GM12878 (cell line): ENCODE measurements around the gene CPB2. TPM values are rescaled to one million over a fixed set of nuclear protein-coding genes. Genes with fewer than 3 reads are reported as not detected.

ENCODE experiments used
- BACH1 ChIP-seq: fragments of 450-650 bp; IDR thresholded peaks from 2 replicates; pipeline ENCODE4 v1.6.1; 2017; ENCODE audit warnings: mild to moderate bottlenecking, borderline replicate concordance
- BCLAF1 ChIP-seq: fragments of 450-650 bp; IDR thresholded peaks from 2 replicates; pipeline ENCODE4 v1.6.1; 2017; ENCODE audit warnings: antibody characterized with exemption, mild to moderate bottlenecking, moderate library complexity
- CBX3 ChIP-seq: fragments of 200-600 bp; sonication (generic); IDR thresholded peaks from 2 replicates; pipeline ENCODE4 v1.6.1; 2016; ENCODE audit warnings: low read depth, borderline replicate concordance
- CUX1 ChIP-seq: IDR thresholded peaks from 2 replicates; pipeline ENCODE4 v1.6.1; 2012; ENCODE audit warnings: improper control_type of control experiment, low read depth, low read length; ENCODE audit not compliant: insufficient replicate concordance
- E2F4 ChIP-seq: IDR thresholded peaks from 2 replicates; pipeline ENCODE4 v1.6.1; 2012; ENCODE audit warnings: low read depth, low read length, improper control_type of control experiment
- HDAC2 ChIP-seq: fragments of 200-600 bp; sonication (generic); IDR thresholded peaks from 2 replicates; pipeline ENCODE4 v1.6.1; 2017
- HDAC6 ChIP-seq: fragments of 200-600 bp; sonication (generic); IDR thresholded peaks from one replicate; pipeline ENCODE4 v1.8.0; 2017; ENCODE audit warnings: antibody characterized with exemption; ENCODE audit not compliant: unreplicated experiment
- KAT2A ChIP-seq: conservative IDR thresholded peaks from 2 replicates; pipeline ENCODE4 v1.6.1; 2011; ENCODE audit warnings: low read depth, low read length; ENCODE audit not compliant: control insufficient read depth
- KLF5 ChIP-seq: fragments of 450-650 bp; IDR thresholded peaks from 2 replicates; pipeline ENCODE4 v1.6.1; 2014; ENCODE audit warnings: mild to moderate bottlenecking; ENCODE audit not compliant: partially characterized antibody
- MAX ChIP-seq: IDR thresholded peaks from 2 replicates; pipeline ENCODE4 v1.6.1; 2012; ENCODE audit warnings: low read depth, low read length, improper control_type of control experiment
- NRF1 ChIP-seq: conservative IDR thresholded peaks from 2 replicates; pipeline ENCODE4 v1.6.1; 2011; ENCODE audit warnings: mild to moderate bottlenecking, low read depth, low read length, improper control_type of control experiment
- RCOR1 ChIP-seq: conservative IDR thresholded peaks from 2 replicates; pipeline ENCODE4 v1.6.1; 2012; ENCODE audit warnings: low read depth, low read length, improper control_type of control experiment
- RELA ChIP-seq: fragments of 450-650 bp; IDR thresholded peaks from 2 replicates; pipeline ENCODE4 v1.8.0; 2014; ENCODE audit warnings: borderline replicate concordance; ENCODE audit not compliant: partially characterized antibody
- SP1 ChIP-seq: IDR thresholded peaks from one replicate; pipeline ENCODE4 v1.6.1; 2011; ENCODE audit warnings: low read depth, low read length
- SPI1 ChIP-seq: IDR thresholded peaks from 2 replicates; pipeline ENCODE4 v1.6.1; 2011; ENCODE audit warnings: low read depth, mild to moderate bottlenecking, low read length, moderate library complexity, borderline replicate concordance; ENCODE audit not compliant: insufficient read depth
- TBL1XR1 ChIP-seq: IDR thresholded peaks from 2 replicates; pipeline ENCODE4 v1.6.1; 2012; ENCODE audit warnings: low read depth, low read length, improper control_type of control experiment
- polyA plus RNA-seq, 11 experiments: library from polyadenylated mRNA; depleted of rRNA in 4 of 11; unstranded in 6 of 11; stranded (reverse) in 5 of 11; fragments of >200 nt; fragmentation: Nextera tagmentation in 4 of 11; fragmentation: Illumina TruSeq in 1 of 11; extraction: Ambion mirVana in 4 of 11; extraction: Trizol in 1 of 11; gene quantifications; 1 replicate in 1 of 11; 2 replicates in 10 of 11; pipeline versions ENCODE4 v1.2.1 to v1.2.3, GENCODE V29; 2011 to 2016; ENCODE audit warnings: inconsistent platforms in 2 of 11, missing spikeins in 2 of 11, low read depth in 1 of 11
- total RNA-seq, 4 experiments: library from RNA; depleted of rRNA in 3 of 4; stranded (reverse); fragments of >200 nt in 3 of 4; fragmentation: Illumina TruSeq in 1 of 4; extraction: Trizol in 1 of 4; gene quantifications; 2 replicates each; pipeline versions ENCODE4 v1.2.1 to v1.2.3, GENCODE V29; 2013 to 2021

Gene CPB2
- total and polyA plus RNA-seq, 10 of the 15 experiments (the other 5 are each of a cell fraction or from before 2014, with no cell fraction given): 0.05 to 0.87 (median 0.13) TPM; not detected in 3

GRCh38 chr13:46052319-46053161, 52.3 kb downstream of the CPB2 start, which contains the start of gene ZC3H13 (continued):
- no peak for TF ChIP-seq CUX1
- 0 out of 2 replicates have a peak, but pooled peaks have one; percentile 15 for TF ChIP-seq E2F4
- TF ChIP-seq TBL1XR1: peak; percentile 55; the same call in 1 of the 2 replicates
- no peak for TF ChIP-seq NRF1
- TF ChIP-seq KAT2A: no peak
- TF ChIP-seq SPI1: peak; percentile 65; the same call in 1 of the 2 replicates
- TF ChIP-seq KLF5: peak; percentile 58
- no peak for TF ChIP-seq BCLAF1
- no peak for TF ChIP-seq BACH1
- no peak for TF ChIP-seq HDAC2
- TF ChIP-seq RCOR1: no peak
- no peak for TF ChIP-seq HDAC6
- TF ChIP-seq CBX3: no peak
- peak; percentile 78 for TF ChIP-seq MAX
- peak; percentile 59 for TF ChIP-seq RELA
- no peak for TF ChIP-seq SP1
